Stimulated activated CD8-positive, alpha-beta memory T cell treated with anti-CD3 and anti-CD28 coated beads, Interleukin-2, amount 100 ng/mL, for 48 hours (primary cell): ENCODE results near the gene RFNG.

ENCODE experiments used
- DNase-seq, 2 donors: peaks; one replicate each; pipeline ENCODE4 v3.0.0-alpha.2; 2020; ENCODE audit warnings: low read depth in 2 of 2

RFNG gene

DNA sequence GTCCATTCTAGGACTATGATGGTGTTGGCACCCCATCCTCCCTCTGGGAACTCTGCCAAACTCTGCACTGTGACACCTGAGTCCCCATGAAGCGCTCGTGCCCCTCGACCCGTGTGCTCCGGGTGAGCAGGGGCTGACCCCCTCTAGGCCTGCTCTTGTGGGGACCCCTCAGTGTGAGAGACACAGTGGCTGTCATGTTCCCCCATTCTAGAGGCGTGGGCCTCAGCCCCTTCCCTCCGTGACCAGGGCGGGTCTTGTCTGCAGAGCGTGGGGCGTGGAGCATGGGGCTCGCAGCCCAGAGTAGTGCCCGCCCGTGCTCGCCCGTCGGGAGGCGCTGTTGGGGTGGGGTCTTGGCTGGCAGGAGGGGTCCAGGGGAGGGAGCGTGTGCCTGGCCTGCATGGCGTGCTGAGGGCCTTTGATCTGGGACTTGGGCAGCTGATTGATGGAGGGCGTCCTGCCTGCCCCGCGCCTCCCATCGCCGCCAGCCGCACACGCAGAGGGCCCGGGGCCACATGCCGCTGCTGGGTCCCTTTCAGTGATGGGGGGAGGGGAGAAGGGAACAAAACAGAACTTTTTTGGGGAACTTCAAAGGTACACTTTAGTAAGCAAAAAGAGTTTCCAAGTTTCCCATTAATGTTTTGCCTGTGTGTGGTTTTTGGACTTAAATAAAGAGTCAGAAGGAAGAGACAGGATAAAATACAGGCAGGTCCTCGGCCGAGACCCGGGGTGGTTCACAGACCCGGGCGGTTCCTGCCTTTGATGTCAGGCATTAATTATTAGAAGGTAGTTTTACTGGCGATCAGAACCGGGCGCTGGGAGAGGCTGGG is 51.4 kb downstream of the RFNG start:
- no peak for DNase-seq

DNA sequence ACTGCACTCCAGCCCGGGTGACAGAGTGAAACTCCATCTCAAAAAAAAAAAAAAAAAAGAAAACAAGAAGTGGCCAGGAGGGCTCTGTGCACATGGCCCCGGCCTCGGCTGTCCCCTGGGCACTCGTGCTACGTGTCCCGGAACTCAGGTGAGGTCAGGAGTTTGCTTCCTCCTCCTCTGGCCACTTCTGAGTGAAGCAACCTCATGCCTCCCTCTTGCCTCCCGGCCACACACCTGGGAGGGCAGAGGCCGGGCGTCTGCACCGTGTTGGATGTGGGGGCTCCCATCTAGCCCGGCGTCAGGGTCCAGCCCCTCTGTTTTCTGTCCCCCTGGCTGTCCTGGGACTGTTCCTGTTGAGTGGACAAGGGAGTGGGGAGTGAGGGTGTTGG is 52.0 kb downstream of the RFNG start:
- no peak for DNase-seq

DNA sequence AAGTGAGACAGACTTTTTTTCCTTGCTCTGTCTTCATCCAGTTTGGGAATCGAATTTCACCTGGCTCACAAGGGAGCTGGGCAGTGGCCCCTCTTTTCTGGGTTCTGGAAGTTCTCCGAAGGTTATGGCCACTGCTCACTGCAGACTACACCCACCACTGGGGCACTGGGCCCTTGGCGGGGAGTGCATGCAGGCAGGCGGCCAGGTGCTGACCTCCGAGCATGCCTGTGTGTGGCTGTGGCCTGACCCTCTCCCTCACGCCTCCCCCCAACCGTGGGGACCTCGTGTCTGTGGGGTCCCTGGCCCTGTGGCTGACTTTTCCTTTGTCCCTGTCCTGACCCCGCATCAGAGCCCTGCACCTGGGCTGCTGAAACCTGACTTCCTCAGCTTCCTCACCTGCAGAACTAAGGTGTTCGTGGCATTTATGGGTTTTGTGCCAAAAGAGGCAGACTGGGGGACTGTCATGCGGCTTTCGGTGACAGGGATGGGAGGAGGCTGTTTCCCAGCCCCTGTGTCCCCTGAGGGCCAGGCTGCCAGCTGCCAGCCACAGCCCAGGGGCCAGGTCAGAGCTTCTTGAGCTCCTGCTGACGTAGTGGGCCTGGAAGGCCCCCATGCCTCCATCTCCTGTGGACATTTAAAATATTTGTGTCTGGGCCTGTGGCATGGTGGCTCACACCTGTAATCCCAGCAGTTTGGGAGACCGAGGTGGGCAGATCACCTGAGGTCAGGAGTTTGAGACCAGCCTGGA is 52.7 kb downstream of the RFNG start:
- no peak for DNase-seq

DNA sequence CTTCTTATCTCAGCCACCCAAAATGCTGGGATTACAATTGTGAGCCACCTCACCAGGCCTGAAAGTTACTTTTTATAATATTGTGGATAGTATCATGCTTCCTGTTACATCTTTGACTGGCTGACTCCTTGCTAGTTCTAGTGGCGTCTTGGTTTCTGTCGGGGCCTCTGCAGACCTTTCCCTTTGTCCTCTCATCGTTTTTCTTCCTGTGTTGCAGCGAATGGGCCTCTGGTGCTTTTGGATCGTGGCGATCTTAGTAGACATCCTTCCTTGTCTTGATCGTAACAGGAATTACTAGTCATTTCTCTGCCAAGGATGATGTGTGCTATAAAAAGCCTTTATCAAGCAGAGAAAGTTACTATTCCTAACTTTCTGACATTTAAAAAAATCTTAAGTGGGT is 53.4 kb downstream of the RFNG start:
- DNase-seq: no peak
